Parathyroid adenoma (tissue), 2 donors: ENCODE measurements around the gene PXDC1.

Source experiments
- H2AFZ ChIP-seq: fragments of 300-600 bp; sonication (generic); one replicate; pipeline ENCODE4 v1.7.0; 2017; ENCODE audit warnings: antibody characterized with exemption, mild to moderate bottlenecking
- H3K27ac ChIP-seq: fragments of 300-600 bp; sonication (generic); one replicate; pipeline ENCODE4 v1.7.0; 2017
- H3K27me3 ChIP-seq: fragments of 300-600 bp; sonication (generic); one replicate; pipeline ENCODE4 v1.7.0; 2017; ENCODE audit warnings: low read length; ENCODE audit not compliant: control insufficient read depth, insufficient read depth
- H3K36me3 ChIP-seq: fragments of 300-600 bp; sonication (generic); one replicate; pipeline ENCODE4 v1.7.0; 2017; ENCODE audit warnings: low read length; ENCODE audit not compliant: control insufficient read depth, insufficient read depth
- H3K4me1 ChIP-seq: fragments of 300-600 bp; sonication (generic); one replicate; pipeline ENCODE4 v1.7.0; 2017; ENCODE audit warnings: control low read depth
- H3K4me2 ChIP-seq: fragments of 300-600 bp; sonication (generic); one replicate; pipeline ENCODE4 v1.7.0; 2017; ENCODE audit warnings: low read length
- H3K4me3 ChIP-seq: fragments of 300-600 bp; sonication (generic); one replicate; pipeline ENCODE4 v1.7.0; 2017; ENCODE audit warnings: low read depth, low read length
- H3K79me2 ChIP-seq: fragments of 300-600 bp; sonication (generic); one replicate; pipeline ENCODE4 v1.7.0; 2017; ENCODE audit warnings: control low read depth
- H3K9ac ChIP-seq: fragments of 300-600 bp; sonication (generic); one replicate; pipeline ENCODE4 v1.7.0; 2017; ENCODE audit warnings: mild to moderate bottlenecking
- H3K9me3 ChIP-seq: fragments of 300-600 bp; sonication (generic); one replicate; pipeline ENCODE4 v1.7.0; 2017; ENCODE audit warnings: low read length; ENCODE audit not compliant: control insufficient read depth
- TF ChIP-seq, protein P1 (sequence below): fragments of 300-600 bp; sonication (generic); IDR thresholded peaks from one replicate; pipeline ENCODE4 v1.7.0; 2017; ENCODE audit warnings: antibody characterized with exemption, mild to moderate bottlenecking
- donor health status: primary hyperparathyroidism.

PXDC1 gene

DNA sequence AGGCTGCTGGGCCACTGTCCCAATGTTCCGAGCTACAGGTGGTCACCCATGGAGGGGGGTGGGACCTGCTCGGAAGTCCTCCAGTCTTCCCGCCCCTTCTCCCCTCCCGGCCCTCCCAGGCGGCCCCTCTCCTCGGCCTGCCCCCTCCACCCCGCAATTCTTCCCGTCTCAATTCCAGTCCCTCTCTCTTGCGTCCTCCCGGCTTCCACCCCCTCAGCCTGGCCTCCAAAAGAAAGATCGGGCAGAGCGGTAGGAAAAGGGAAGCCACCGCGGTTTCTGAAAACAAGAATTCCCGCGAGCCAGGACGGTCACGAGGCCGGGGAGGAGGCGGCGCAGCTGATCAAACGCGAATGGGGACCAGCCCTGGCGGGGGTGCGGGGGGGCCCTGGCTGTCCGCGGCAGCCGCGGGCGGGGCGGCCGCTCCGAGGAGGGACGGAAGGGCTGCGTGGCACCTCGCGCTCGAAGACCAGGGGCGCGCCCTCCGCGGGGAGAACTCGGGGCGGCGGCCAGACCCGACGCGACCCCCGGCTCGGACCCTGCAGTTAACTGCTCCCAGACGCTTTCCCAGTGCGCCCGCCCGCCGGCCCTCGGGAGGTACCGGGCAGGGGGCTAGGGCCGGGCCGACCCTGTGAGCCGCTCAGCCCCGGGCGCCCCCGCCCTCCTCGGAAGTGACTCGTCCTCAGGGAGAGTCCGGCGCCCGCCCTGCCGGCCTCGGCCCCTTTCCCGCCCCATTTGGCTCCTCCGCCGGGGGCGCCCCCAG lies 1.0 kb downstream of the PXDC1 start:
- Histone ChIP-seq H3K79me2 (peaks cover 2% of the 10 kb centered on the region), H3K27me3 (no peaks in the 10 kb centered on the region), H3K4me3 (peak overlapping the region; percentile 82), H3K36me3 (no peaks in the 10 kb centered on the region), H3K27ac (peak overlapping the region; percentile 72), H2AFZ (peak overlapping the region; percentile 95), H3K9me3 (no peaks in the 10 kb centered on the region), H3K9ac (peak overlapping the region; percentile 22), H3K4me1 (peaks cover 4% of the 10 kb centered on the region), H3K4me2 (peak overlapping the region; percentile 94)
- TF ChIP-seq, protein P1, sequence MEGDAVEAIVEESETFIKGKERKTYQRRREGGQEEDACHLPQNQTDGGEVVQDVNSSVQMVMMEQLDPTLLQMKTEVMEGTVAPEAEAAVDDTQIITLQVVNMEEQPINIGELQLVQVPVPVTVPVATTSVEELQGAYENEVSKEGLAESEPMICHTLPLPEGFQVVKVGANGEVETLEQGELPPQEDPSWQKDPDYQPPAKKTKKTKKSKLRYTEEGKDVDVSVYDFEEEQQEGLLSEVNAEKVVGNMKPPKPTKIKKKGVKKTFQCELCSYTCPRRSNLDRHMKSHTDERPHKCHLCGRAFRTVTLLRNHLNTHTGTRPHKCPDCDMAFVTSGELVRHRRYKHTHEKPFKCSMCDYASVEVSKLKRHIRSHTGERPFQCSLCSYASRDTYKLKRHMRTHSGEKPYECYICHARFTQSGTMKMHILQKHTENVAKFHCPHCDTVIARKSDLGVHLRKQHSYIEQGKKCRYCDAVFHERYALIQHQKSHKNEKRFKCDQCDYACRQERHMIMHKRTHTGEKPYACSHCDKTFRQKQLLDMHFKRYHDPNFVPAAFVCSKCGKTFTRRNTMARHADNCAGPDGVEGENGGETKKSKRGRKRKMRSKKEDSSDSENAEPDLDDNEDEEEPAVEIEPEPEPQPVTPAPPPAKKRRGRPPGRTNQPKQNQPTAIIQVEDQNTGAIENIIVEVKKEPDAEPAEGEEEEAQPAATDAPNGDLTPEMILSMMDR, result no peak

DNA sequence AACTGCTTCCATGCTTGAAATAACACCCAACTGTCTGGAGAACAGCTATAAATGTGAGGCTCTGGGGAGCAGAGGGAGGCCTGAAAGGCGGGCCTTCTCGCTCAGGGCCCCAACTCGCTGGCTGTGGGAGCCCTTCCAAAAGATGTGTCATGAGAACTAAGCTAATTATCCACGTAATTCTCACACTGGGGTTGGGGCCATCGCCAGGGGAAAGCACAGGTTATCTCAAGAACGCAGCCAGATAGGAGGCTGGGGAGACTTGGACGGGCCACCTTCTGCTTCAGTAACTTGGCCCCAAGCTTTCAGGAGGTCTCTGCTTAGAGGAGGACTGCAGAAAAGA lies 1.6 kb downstream of the PXDC1 start:
- peak overlapping the region; percentile 82 for H3K4me3 ChIP-seq
- peak overlapping the region; percentile 94 for H3K4me2 ChIP-seq
- no peak overlapping the region for H3K9ac ChIP-seq
- H3K79me2 ChIP-seq, result peaks cover 2% of the 10 kb centered on the region
- H3K9me3 ChIP-seq, result no peaks in the 10 kb centered on the region
- TF ChIP-seq, protein P1, result no peak
- no peaks in the 10 kb centered on the region for H3K36me3 ChIP-seq
- H3K4me1 ChIP-seq, result peaks cover 4% of the 10 kb centered on the region
- H2AFZ ChIP-seq, result peak overlapping the region; percentile 95
- H3K27me3 ChIP-seq, result no peaks in the 10 kb centered on the region
- peak overlapping the region; percentile 72 for H3K27ac ChIP-seq

DNA sequence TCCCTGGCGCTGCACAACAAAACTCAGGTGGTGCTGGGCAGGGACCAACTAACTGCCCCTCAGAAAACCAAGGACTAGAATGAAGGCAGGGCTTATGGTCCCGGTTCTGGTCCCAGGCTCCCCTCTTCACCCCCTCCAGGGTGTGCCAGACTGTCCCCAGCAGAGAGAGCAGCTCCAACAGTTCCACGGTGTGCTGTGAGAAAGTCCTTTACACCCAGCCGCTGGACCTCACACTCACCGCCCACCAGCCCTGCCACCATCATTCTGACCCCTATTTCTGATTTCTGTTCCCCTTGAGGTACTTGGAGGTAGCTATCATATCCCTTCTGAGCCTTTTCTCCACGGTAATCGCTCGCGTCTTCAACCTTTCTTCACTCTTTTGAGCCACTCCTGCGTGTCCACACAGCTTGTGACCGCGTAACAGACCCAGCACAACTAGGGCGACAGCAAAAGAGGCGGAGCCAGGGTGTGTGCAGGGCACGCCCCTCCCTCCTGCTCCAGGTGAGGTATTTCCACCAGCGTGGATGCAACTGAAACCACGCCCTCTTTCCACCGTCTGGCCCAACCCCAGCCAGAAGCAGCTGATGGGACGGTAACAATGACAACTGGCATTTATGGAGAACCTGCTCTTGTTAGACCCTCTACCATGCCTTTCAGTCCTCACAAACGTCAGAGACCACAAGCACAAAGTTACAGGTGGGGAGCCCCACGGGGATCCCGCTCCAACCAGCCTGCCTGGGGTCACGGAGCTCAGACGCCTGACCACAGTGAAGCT lies 2.3 kb downstream of the PXDC1 start:
- no peaks in the 10 kb centered on the region for H3K9me3 ChIP-seq
- H3K36me3 ChIP-seq, result no peaks in the 10 kb centered on the region
- H3K27me3 ChIP-seq, result no peaks in the 10 kb centered on the region
- TF ChIP-seq, protein P1, result no peak
- H3K4me3 ChIP-seq, result peak overlapping the region; percentile 82
- H2AFZ ChIP-seq, result no peak overlapping the region
- peaks cover 4% of the 10 kb centered on the region for H3K4me1 ChIP-seq
- H3K79me2 ChIP-seq, result peaks cover 2% of the 10 kb centered on the region
- peak overlapping the region; percentile 18 for H3K4me2 ChIP-seq
- H3K27ac ChIP-seq, result peak overlapping the region; percentile 72
- H3K9ac ChIP-seq, result no peak overlapping the region

DNA sequence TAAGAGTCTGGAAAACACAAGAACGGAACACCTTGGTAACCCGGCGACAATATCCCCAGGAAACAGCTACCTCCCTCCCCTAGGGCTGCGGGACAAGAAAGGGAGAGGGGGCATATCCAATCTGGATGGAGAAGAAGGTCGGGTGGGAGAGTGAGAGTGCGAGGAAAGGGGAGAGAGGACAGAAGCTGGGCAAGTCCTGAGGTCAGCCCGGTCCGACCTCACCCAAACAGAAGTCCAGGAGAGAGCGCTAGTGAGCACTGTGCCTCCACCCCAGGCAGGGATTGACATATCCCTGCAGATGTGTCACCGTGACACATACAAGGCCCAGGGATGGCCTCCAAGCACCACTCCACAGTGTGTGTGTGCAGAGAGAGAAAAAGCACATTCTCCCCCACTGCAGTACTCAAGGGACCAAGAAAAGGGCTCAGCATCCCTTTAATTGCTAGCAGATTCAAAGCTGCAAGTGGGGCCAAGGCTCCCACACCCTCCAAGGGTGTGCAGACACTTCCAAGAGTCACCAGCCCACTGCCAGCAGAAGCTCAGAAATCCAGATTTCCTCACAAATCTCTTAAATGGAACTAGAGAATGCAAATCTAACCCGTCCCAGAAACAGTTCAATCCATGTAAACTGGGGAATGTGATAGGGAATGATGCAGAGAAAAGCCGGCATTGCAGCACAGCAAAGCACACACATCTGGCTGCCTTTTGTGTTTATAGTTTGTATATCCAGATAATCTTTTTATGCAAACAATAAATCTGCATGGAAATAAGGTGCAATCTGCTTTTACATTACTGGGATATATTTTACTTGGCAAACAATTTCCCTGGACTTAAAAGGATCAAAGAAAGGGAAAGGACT lies 3.1 kb downstream of the PXDC1 start:
- H3K4me3 ChIP-seq, result no peak overlapping the region

More for the DNA sequence above, 3.1 kb downstream of the PXDC1 start:
- Histone ChIP-seq H3K36me3 (no peaks in the 10 kb centered on the region), H3K9ac (no peak overlapping the region), H3K27me3 (no peaks in the 10 kb centered on the region), H3K9me3 (no peaks in the 10 kb centered on the region), H3K27ac (no peak overlapping the region), H2AFZ (no peak overlapping the region), H3K79me2 (peaks cover 2% of the 10 kb centered on the region), H3K4me1 (peaks cover 4% of the 10 kb centered on the region), H3K4me2 (no peak overlapping the region)
- TF ChIP-seq, protein P1, result no peak
